Measurements from ENCODE around the gene LLPH.

The LLPH gene

DNA sequence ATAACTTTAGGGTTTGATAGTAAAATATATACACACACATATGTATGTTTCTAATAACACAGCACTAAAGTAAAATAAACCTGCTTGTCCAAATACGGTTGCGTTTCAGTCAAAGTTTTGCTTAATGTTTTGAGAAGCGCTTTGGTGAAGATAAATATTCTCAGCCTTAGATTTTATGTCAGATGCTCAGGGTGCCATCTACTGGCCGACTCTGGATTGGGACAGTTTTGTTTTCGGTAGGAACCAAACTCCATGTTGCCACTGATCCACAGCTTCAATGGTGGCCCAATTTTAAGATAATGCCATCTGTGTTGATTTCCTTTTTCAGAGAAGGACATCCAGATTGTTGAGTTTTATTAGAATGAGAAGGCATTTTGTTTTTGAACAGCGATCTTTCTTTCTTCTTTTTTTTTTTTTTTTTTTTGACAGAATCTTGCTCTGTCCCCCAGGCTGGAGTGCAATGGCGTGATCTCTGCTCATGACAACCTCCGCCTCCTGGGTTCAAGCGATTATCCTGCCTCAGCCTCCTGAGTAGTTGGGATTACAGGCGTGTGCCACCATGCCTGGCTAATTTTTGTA is 43.1 kb downstream of the LLPH start:
- DNase-seq: peak; percentile 80

DNA sequence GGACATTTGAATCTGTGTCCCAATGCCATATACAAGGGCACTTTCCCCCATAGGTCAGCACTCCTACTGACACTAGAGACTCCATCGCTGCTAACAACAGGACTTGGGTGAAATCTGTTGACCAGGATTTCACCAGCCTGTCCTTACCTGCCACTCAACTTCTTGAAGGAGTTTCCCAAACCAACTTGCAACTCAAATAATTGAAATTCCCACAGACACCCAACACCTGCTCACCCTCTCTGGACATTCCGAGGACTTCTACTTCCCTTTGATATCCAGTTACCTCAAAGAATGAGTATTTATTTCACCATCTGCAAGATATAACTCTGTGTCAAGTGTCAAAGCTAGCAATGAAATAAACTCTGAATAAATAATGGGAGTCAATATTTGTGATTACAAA is 44.6 kb downstream of the LLPH start:
- DNase-seq: no peak

DNA sequence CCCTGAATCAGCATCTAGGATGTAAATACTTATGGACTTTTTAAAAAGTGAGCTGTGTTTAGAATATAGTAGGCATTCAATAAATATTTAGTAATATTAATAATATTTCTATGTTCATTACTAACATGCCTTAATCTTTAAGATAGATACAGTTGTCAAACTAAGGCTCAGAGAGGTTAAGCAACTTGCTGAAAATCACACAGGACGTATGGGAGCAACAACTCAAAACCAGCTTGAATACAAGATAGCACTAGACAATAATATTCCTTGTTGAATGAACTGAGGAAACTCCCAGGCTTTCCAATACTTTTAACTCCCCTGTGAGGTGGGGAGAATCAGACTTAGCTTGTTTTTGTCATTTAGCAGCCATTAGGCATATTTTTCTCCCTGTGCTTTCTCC is 45.3 kb downstream of the LLPH start:
- no peak for DNase-seq

DNA sequence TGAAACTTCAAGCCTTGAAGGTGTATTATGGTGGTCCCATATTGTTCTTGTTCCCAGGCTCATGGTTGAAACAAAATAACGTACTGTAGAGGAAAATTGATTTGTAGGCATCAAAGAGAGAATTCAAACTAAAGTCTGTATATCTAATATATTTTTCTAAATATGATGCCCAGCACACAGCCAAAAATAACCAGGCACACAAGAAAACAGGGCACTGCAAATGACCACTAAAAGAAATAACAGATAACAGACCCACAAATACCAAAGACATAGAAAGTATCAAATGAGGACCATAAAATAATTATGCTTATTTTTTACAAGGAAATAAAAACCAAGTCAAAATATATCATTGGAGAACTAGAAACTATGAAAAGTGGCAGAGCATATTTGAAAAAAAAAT is 46.8 kb downstream of the LLPH start:
- DNase-seq: no peak

DNA sequence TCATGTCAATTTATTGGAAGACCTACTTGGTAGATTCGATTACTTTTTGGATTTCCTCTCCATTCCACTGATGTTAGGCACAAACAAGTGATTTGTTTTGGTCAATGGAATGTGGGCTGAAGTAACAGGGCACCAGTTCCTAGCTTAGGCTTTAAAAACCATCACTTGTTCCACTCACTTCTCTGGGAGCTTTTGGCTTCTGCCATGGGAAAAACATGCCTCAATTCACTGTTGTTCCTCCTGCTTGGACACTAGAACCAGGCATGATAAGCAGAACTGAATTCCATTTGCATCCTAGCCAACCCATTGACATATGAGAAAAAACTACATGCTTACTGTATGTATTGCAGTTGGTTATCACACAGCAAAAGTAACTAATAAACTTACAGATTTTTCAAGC is 47.8 kb downstream of the LLPH start:
- DNase-seq: no peak

DNA sequence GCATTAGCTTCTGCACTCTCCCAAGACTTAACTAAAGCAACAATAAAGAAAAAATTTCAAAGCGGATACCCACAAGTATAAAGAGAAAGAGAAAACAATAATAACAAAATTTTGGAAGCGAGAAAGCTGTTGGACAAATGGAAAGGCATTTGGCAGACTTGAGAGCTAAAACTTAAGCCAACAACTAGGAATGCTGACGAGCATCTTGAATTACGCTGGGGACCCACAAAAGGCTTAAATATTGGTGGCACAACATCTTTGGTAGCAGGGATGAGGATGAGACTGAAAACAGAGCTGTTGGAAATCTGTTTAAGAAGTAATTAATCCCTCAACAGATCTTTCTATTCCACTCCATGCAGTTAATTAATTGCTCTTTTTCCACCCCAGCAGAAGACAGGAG is 49.8 kb downstream of the LLPH start:
- no peak for DNase-seq

DNA sequence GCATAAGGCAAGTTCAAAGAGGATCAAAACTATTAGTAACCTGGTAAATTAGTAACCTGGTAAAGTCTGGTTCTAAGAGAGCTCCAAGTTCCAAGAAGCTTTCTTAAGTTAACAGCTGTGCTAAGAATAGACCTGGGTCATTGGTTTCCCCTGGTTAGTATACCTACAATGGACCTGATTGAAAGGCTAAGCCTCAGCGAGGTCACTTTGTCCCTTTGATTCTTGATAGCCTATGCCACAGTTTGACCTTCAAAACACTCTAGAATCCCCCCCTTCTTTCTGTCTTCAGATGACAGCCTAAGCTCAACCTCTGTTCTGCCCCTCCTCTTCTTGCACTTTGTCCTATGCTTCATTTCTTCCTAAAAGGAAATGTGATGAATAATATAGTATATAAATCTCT is 53.0 kb downstream of the LLPH start:
- no peak for DNase-seq

DNA sequence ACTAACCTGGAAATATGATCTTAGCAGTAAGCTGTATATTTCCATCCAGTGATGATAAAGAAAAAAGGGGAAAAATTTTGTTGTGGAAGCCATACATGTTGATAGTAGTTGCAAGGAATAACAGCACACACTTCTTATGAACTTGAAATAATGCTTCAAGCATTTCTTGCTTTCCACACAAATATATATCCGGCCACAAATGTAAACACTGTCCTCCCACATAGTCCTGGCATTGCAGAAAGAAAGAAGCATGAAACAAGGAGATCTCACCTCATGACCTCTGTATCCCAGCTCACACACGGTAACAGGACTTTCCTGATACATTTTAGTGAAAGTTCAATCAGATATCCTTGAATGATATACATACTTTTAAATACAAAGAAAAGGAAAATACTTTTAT is 56.0 kb downstream of the LLPH start:
- DNase-seq: no peak

DNA sequence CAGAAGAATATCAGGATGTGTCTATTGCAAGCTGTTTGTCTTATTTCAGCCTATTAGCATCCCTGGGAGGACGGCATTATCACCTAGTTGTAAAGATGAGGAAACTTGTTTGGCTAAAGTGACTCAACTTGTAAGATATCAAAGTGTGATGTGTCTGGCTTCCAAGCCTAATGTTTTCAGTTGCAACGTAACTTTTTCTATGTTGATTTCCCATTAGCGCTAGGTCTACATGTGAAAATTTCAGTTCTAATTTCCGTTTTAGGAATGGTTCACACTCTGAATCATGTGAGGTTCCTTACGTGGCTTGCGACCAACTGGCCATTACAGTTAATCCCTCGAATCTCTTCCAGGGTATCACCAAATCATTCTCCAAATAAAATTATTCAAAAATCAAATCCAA is 58.0 kb downstream of the LLPH start:
- no peak for DNase-seq

DNA sequence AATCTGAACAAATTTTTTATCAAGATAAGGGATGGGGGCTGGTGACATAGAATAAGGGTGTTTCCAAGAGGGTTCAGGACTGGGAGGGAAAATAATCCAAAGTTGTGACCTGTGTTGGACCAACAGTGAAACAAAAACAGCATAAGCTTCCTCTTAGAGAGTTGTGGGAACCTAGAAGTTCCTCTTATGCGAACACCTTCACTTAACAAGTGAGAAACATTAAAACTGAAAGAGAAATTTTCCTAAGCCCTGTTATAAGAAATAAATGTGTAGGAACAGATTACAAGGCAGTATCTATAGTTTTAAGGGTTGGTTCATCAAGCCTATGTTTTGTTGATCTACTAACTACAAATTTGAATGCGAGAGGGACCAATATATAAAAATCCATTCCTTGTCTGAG is 58.4 kb downstream of the LLPH start:
- no peak for DNase-seq

DNA sequence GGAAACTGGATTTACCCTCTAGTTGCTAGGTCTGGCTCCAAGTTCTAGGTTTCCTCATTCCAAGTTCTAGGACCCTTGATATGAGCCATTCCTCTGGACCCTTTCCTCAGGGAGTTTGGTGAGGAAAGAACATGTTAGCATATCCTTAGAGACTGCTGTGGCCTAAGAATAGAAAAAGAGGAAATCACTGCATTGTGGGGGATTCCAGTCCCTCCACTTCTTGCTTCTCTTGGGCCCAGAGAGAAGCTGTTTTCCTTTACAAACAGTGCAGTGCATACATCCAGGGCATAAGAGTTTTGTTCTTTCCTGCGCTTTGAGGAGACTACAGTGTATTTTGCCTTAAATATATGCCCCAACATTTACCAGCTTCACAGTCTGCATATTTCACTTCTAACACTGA is 59.0 kb downstream of the LLPH start:
- no peak for DNase-seq

DNA sequence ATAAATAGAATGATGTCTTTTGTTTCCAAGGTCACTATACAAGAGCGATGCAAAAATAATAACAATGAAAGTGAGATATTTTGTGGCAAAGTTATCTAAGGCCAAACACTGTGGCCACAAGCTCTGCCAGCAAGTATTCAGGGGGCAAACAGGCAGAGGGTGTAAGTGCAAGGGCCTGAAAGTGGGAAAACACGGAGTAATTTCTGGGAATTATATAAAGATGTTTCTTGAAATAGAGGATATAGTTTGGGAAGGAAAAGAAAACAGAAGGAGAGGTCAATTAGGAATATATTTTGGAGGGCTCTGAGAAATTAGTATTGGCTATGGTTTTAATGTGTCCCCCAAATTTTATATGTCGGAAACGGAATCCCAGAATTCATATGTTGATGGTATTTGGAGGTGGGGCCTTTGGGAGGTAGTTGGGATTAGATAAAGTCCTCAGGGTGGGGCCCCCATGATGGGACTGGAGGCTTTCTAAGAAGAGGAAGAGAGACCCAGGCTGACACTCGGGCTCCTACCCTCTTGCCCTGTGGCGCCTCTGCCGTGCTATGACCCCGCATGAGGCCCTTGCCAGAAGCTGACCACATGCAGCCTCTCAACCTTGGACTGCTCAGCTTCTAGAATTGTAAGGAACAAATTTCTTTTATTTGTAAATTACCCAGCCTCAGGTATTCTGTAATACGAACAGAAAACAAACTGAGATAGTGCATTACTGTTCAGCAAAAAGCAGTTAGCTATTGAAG is 60.0 kb downstream of the LLPH start:
- no peak for DNase-seq

DNA sequence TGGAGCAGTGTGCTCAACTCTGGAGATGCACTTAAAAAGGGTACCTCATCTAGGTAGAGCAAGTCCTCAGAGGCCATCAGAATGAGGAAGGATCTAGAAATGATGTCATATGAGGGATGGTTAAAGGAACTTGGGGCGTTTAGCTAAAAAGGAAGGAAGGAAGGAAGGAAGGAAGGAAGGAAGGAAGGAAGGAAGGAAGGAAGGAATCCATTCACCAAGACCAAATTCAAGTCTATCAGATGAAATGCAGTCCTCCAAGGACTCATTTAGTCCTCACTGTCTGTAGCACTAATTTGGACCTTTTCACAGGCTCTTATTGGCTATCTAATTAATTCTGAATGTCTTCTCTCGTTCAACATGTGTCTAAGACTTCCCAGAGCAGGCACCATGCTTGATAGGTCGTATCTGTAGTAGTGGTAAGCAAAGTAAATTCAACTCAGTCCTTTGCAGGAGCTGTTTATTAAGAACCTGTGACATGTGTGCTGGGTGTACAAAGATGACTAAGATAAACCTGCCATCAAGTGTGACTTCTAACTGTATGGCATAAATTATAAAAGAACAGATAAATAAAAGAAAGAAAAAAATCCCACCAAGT is 63.5 kb downstream of the LLPH start:
- no peak for DNase-seq
